HG03039 (cell line): ENCODE results near the gene HOMER1.

Experiments used
- ATAC-seq: cut with Tn5 transposase; IDR thresholded peaks from one replicate; pipeline ENCODE4 v1.9.1; 2021; ENCODE audit warnings: mild to moderate bottlenecking, moderate library complexity; ENCODE audit not compliant: unreplicated experiment

Gene HOMER1

GRCh38 chr5:79333852-79334557 lies 179.9 kb downstream of the HOMER1 start:
- no peak for ATAC-seq

GRCh38 chr5:79330071-79330470 lies 183.9 kb downstream of the HOMER1 start:
- ATAC-seq: no peak

GRCh38 chr5:79329453-79329852 lies 184.5 kb downstream of the HOMER1 start:
- ATAC-seq: no peak
